ENCODE measurements around the gene SCRN2.
A peak's percentile ranks its signal among the peaks of the same experiment; 100 is the strongest.

The SCRN2 gene

DNA sequence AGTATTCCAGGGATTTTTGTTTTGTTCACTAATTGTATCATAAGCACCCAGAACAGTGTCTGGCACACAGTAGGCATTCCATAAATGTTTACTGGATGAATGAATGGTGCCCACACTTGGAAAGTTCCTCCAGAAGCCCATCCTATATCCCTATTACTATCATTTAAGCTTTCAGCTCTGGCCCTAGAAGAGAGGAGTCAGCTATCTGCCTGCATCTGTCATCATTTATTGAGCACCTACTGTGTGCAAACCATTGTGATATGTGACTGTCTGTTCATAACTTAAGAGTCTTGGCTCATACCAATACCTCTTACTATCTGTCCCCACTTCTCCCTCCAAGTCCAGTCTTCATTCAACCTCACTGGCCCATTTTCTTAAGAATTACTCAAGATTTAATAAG lies 30.0 kb upstream of the SCRN2 start:
- no peak for DNase-seq

DNA sequence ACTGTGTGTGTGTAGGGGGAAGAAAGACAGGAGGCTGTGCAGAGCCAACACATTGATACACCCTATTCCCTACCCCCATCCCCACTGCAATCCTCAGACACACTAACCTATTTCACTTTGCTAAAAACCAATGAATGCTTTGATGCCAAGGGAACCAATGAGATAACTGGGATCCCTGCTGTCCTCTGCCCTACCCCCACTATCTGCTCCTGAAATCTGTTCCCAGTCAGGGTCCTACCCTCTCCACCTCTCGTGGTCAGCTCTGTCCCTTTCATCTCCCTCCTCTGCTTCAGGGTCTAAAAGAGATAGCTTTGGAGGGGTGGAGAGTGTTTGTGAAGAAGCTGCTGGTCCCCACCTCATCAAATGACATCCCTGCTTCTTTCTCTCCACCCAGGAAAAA lies 29.0 kb upstream of the SCRN2 start:
- DNase-seq, result no peak

DNA sequence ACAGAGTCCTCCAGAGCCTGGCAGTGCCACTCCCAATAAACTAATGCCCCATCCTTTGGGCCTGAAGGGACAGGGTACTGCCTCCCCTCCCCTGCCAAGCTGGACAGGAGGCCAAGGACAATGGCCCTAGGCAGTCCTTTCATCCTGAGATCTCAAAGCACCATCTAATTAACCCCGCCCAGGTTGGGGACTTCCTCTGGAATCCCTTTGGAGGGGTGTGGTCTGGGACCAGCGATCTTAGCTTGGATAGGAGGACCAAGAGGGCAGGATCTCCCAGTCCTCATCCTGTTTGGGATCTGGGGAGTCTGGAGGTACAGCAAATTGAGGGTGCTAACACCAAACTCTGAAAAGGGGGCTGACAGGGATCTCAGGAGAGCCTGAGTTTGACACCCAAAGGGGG lies 28.0 kb upstream of the SCRN2 start:
- no peak for DNase-seq

DNA sequence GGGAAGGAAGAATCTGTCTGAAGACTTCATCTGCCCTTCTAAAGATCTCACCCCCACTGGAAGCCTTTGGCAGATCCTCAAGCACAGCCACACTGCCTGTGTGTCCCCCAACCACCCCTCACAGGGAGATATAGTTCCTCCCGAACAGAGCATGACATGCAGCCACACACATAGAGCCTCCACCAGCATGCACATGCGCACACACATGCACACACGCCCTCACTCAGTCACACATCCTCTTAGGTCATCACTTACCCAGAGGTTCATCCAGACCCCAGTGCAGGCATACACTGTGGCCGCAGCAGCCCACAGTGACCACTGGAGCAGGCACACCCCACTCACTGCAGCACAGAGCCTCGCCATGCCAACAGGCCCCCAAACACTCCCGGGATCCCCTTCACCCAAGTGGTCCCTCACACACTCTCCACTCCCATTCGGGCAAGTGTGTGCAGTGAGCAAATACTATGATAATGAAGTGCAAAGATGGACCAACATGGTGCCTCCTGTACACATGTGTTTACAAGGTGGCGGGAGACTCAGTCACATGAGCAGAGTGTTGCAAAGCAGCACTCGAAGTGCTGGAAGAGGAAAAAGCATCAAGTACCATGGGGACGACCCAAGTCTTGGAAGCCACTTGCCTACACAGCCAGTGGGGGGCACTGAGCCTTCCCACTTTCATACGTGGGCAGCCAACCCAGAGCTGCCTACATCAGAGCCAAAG lies 26.9 kb upstream of the SCRN2 start:
- no peak for DNase-seq

DNA sequence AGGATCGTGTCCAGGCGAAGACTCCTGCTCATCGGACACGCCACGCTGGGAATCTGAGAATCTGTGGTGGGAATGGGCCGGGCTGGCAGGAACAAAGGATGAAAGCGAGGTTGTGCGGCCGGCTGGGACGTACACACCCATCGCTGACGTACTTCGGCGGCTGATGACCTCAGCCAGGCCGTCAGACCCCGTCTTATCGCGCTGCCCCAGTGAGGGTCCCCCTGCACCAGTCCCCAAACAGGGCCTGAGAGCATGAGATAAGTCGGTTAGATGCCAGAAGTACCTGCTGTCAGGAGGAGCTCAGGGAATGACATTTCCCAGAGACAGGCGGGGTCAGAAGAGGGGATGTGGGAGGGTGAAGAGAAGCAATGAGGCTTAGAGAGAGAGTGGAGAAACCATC lies 25.9 kb upstream of the SCRN2 start:
- no peak for DNase-seq

DNA sequence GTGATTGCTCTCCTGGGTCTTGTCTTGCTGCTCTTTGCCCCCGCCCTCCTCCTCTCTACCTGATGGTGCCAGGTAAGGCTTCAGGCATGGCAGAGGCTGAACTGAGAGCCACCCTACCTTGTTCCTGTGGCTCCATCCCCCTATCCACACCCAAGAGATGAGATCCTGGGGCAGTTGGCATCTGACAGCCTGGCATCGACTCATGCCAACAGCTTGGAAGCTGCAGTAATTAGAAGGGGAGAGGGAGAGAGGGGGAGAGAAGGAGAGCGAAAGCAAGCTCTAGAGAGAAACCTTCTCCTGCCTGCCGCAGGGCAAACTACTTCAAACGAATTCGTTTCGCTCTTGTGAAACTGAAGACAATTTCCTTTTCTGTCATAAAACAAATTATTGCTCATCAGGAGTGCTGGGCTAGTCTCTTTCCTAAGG lies 23.7 kb upstream of the SCRN2 start:
- no peak for DNase-seq

DNA sequence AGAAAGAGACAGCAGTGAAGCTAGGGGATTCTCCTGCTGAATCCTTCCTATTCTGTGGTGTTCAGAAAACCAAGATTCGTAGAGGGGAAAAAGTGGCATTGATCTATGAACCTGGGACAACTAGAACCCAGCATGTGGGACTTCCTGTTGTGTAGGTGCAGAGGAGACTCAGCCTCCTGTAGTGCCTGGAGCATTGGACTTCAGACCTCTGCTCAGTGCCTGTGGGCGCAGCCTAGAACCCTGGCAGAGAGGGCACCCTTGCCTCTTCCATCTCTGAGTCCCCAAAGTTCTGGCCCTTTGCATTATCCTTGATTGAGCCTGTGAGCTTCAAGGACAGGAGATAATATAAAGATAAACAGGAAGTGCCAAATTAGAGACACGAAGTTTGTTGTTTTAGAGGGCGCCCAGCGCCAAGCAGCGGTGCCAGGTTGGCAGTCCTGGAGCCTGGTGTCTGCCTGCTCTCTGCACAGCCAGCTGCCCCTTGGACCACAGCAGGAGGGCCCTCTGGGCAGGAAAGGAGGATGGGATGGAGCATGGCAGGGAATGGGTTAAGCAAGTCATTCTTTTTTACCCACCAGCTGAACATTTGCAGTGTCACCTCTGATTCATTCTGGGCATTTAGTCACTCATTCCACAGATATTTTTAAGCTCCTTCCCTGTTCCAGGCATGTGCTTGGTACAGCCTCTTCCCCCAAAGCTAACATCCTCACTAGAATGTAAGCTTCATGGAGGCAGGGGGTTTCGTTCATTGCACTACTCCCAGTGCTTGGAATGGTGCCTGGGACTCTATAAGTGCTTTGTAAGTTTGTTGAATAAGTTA lies 21.8 kb upstream of the SCRN2 start:
- DNase-seq, result no peak

DNA sequence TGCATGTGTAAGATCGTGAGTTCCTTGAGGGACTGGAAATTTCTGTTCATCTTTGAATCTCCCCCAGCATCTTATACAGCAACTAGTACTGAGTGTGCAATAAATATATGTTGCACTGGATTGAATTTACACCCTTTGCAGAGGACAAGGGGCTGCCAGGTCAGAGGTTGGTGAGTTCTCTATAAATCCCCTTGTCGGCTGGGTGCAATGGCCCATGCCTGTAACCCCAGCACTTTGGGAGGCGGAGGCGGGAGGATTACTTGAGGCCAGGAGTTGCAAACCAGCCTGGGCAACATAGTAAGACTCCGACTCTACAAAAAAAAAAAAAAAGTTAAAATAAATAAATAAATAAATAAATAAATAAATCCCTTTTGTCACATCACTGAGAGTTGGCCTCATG lies 19.3 kb upstream of the SCRN2 start:
- DNase-seq, result no peak

DNA sequence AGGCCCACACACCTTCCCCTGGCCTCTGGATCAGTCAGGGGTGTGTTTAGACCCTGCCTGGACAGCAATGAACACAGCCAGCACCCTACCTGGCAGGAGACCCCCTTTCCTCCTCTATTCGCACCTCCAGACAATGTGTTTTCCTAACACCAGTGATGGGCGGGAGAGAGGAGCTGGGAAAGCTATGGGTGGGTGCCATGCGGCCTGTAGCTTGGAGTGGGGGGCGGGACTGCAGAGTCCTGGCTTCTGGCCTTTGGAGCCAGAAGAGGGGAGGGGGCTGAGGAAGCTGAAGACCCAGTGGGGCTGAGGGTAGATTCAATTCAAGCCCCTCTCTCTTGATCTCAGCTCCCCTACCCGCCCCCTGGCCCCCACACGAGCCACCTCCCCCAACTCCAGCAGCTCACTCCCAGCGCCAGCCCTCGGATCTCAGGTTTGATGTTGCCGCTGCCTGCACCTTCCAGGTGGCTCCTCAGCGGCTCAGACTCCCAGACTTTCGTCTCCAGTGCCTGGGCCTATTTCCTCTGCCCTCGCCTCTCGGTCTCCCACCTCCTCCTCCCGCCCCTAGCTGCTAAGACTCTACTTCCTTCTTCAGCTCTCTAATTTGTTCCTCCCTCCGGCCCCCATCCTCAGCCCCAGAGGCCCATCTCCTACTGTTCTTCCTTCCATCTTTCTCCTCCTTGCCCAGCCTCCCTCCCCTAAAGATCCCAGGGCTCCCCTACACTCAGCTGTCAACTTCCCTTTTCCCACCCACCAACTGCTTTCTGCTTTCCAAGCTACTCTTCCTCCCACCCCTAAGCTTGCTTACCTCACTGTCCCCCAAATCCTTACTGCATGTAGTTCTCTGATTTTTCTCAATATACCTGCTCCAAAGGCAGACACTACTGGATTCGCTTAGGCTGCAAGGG lies 16.7 kb upstream of the SCRN2 start:
- DNase-seq, result no peak

DNA sequence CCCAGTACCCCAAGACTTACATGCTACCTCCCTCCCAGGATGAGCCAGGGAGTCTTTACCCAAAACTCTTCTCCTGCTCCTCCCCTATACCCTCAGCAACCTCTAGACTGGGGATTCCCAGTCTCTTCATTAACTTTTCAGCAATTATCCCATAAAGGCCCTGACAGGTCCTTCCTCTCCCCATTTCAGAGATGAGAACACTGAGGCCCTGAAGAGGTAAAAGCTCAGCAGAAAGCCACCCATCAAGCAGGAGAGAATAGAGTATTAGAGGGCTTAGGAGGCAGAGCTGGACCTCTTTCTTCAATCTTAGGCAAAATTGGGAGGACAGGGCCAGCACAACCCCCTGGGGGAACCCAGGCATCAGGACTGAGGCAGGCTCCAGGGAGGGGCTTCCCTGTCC lies 15.8 kb upstream of the SCRN2 start:
- DNase-seq, result no peak

DNA sequence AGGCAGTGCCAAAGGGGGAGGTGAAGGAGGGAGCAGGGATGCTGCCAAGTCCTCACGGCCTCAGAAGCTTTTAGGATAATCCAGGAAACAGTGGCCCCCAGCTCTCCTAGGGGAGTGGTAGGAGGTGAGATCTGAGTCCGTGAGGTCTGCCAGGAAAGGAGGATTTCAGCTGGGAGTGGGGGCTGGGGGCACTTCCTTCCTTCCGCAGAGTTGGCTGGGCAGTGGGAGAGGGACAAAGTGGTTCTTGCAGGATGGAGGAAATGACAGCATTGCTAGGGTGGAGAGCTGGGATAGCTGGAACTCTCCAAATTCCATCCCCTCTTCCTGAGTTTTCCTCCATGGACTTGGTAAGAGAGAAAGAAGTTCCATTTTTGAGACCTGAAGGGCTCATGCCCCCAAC lies 14.7 kb upstream of the SCRN2 start:
- no peak for DNase-seq

DNA sequence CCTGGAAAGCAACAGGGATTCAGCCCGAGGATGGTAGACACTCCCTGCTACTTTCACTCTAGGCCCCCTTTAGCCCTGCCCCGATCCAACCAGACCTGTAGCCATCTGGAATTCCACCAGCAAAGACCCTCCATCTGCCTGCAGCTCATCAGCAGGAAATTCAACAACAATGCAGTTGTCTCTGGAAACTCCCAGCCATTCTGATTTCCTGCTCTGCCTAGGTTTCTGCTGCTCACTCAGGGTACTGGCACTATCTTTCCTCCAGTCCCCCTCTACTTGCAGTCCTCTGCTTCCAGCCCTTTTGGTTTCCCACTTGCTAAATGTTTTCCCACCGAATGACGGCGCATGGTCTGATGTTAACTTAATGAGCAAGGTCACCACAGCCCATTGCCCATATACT lies 12.5 kb upstream of the SCRN2 start:
- no peak for DNase-seq

DNA sequence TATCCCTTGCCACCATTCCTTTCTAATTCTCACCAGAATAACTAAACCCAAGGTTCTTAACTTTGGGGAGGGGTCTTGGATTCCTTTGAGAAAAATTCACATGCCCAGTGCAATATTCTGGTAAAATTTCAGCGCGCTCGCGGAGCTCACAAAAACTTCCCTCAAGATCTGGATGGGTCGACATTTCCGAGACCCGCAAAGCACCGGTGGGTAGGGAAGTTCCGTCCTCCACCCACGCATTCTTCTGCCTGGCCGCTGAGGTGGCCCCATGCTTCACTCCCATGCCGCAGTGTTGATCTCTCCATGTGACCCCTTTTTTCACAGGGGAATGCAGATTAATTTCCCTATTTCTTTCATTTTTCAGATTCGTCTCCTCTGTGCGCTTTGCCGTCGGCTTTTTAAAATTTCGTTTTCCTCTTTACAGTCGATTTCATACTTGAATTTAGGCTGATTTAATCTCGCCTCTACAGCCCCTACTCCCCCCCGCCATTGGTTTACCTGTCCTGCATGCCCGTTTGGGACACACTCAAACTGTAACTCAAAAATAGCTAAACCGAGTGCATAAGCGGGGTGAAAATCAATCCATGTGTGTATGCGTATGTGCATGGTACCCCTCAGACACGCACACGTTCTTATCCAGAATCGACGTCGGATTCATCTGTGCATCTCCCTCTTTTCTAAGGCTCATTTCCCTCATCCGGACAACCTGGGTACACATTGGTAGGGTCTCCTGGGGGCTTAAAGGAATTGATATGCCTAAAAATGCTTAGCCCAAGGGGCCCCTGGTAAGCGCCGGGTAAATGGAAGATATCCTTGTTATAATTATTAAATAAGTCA lies 11.3 kb upstream of the SCRN2 start:
- DNase-seq, result no peak

DNA sequence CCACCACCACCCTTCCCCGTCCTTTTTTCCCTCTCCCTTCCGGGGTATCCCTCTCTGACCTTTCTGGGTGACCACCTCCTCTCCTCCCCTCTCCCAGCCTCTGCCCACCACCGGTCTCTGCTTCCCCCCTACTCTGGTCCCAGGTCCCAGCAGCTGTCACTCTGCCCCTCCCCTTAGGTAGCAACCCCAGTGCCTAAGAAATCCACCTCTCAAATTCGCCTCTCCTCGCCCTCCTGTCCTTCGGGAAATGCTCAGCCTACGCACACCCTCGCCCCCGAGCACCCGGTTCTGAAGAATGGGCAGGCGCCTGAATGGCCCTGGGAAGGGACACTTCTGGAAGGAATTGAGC lies 10.7 kb upstream of the SCRN2 start:
- no peak for DNase-seq

DNA sequence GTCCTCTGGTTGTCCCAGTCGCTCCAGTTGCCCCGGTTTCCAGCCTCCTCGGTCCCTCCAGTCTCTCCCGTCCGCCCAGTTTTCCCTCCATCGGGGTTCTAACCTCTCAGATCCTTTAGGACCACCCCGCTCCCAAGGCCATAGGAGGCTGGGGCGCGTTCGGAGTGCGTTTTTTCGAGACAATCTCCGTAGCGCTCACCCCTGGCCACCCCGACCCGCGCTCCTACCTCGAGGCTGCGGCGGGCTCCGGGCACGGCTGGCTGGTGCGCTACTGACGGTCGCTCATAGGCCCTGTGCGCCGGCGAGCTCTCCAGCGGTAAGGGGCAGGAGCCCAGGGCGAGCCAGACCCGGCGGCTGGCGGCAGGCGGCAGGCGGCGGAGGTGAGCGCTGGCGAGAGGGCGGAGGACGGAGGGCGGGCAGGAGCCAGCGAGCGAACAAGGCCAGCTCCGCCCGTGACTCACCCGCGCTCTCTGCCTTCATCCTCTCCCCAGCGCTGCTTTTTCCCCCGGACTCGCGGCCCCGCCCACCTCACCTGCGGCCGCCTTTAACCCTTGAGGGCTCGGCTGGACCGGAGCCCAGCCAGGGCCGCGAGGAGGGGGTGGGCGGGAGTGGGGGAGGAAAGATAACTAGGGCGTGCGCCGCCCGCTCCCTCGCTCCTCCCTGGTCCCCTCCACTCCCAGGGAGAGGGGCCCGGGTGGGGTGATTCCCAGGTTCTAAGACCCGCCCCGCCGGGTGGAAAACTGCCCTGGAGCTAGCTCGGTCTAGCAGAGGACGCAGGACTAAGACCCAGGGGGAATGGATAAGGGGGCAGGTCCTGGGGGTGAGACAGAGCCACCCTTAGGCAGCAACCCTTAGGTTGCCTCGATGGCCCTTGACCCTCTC lies 9.9 kb upstream of the SCRN2 start, which contains the start of gene SP6:
TSS of gene SP6 (minus strand) at position 472 of the 882 bp plus-strand sequence. CDS start 2,734 bp downstream, outside the sequence.
- peak; percentile 29 for DNase-seq

DNA sequence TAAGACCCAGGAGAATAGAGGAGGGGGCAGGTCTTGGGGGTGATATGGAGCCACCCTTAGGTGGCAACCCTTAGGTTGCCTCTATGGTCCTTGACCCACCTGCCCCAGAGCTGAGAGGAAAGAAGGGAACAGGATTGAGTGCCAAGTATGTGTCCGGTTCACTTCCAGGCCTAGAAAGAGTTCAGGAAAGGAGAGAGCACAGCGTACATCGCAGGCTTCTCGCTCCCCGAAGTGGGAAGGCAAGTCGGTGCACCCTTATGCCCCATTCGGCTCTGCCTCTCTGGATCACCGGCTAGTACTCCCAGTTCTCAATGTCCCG lies 9.3 kb upstream of the SCRN2 start:
- DNase-seq, result no peak

DNA sequence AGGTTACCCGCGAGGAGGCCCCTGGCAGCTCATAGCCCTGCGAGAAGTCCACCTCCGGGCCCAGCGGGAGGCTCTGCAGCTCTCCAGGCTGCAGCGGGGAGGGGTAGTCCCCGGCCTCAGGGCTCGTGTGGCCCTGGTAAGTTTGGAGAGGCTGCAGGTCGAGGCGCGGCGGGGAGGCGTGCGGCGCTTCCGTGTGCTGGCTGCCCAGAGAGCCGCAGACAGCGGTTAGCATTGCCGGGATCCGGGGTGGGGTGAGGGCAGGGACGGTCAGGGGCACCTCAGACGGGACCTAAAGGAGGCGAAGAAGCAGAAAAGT lies 7.1 kb upstream of the SCRN2 start:
- DNase-seq, result no peak

DNA sequence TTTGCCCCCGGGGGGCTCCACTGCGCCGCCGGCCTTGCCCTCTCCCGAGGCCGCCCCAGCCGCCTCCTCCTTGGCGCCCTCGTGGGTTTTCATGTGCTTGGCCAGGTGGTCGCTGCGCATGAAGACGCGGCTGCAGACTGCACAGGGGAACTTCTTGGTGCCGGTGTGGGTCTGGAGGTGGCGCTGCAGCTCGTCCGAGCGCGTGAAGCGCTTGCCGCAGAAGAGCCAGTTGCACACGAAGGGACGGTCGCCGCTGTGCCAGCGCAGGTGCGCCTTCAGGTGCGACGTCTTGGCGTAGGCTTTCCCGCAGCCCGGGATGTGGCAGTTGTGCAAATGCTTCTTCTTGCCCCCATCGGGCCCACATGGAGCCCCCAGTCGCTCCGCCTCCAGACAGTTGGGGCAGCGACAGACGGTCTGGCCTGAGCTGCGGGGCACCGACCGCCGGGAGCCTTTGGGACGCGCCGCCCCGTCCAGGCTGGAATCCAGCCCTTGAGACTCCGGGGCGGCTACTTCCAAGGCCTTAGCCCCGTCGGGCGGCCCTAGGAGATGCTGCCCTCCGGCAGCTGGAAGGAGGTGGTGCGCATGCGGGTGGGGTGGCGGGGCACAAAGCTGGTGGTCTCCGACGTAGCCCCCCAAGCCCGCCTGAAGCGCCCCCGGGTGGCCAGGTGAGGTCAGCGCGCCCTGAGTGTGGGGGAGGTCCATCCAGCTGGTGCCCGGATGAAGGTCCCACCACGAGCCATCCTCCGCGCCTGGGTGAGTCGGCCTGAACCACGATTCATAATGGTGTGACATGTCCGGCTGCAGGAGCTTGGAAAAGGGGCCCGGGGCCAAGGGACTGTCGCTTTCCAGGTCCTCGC lies 6.5 kb upstream of the SCRN2 start:
- DNase-seq, result no peak

DNA sequence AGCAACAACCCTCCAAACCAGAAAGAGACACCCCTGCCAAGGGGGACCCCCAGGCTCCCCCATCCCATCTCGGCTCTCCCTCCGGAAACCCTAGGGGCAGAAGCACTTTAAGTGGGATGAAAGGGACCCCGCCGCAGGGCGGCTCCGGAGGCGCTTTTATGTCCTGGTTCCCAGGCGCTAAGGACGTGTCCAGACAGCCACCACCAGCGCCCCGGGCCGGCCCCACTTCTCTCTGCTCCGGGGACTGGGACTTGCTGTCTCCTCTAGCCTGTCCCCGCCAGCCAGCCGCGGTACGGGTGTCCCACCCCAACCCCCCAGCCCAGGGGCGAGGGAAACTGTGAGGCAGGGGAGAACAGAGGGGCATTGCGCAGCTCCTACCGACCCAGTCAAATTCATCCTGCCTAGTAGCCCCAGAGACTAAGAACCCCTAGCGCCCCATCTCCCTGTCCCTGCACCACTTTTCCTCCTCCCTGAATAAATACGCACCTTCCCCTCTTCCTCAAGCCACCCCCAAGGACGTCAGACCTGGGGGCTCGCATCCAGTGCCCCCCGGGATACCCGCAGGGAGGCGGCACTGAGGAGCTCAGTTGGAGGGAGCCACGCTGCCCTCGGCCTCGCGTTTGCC lies 5.8 kb upstream of the SCRN2 start:
- DNase-seq, result no peak

DNA sequence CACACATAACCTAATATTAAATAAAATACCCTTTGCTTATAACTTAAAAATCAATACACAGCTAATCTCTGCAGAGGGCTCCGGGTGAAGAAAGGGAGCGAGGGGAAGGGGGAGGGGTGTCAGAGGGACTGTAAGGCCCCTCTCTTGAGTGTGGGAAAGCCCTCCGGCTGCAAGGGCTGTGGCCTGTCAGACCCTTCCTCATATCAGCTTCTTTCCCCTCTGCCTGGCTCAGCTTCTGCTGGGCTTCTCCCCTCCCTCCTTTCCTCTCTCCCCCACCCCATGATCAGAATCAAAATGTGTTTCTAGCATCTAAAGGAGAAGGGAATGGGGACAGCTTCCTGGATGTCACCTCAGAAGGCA lies 4.6 kb upstream of the SCRN2 start:
- DNase-seq, result no peak

Data from NCI-H187 treated with DMSO at 0.1 percent for 48 hours (cell line).